ENCODE results near the gene KICS2.

GRCh38 chr12:64253356-64253755, 31.3 kb upstream of the KICS2 start:
- TF ChIP-seq E2F4 (CRISPR knock-in tag; IDR thresholded peaks at IDR 0.05; ENCODE audit: low read depth) (no peak), ZNF12 (CRISPR knock-in tag; IDR thresholded peaks at IDR 0.05) (no peak), NFRKB (IDR thresholded peaks at IDR 0.05; ENCODE audit: low read depth) (no peak), MBD2 (IDR thresholded peaks at IDR 0.05; ENCODE audit: borderline replicate concordance, low read depth) (no peak), RFX5 (IDR thresholded peaks at IDR 0.05; ENCODE audit: low read depth, low read length) (no peak), ZNF232 (CRISPR knock-in tag; IDR thresholded peaks at IDR 0.05) (no peak)
- TF ChIP-seq, protein P1, sequence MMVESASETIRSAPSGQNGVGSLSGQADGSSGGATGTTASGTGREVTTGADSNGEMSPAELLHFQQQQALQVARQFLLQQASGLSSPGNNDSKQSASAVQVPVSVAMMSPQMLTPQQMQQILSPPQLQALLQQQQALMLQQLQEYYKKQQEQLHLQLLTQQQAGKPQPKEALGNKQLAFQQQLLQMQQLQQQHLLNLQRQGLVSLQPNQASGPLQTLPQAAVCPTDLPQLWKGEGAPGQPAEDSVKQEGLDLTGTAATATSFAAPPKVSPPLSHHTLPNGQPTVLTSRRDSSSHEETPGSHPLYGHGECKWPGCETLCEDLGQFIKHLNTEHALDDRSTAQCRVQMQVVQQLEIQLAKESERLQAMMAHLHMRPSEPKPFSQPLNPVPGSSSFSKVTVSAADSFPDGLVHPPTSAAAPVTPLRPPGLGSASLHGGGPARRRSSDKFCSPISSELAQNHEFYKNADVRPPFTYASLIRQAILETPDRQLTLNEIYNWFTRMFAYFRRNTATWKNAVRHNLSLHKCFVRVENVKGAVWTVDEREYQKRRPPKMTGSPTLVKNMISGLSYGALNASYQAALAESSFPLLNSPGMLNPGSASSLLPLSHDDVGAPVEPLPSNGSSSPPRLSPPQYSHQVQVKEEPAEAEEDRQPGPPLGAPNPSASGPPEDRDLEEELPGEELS (CRISPR knock-in tag; IDR thresholded peaks at IDR 0.05; ENCODE audit: borderline replicate concordance) = no peak

All from K562 (cell line).